ENCODE measurements around the gene FBXL5. TPM values are rescaled to one million over a fixed set of nuclear protein-coding genes. Genes with fewer than 3 reads are reported as not detected.
A peak's percentile ranks its signal among the peaks of the same experiment; 100 is the strongest.

FBXL5 gene
- total RNA-seq, 1 donor from 2014 or later, result 28.9 TPM

GRCh38 chr4:15673337-15673736 lies 18.2 kb upstream of the FBXL5 start:
- Mint-ChIP-seq H3K4me3 (ENCODE audit: low read depth) (no peak overlapping the region), H3K4me1 (ENCODE audit: low read depth) (peaks cover 30% of the 10 kb centered on the region), H3K36me3 (ENCODE audit: low read depth) (peaks cover 30% of the 10 kb centered on the region), H3K27me3 (ENCODE audit: low read depth) (no peaks in the 10 kb centered on the region), H3K27ac (no peak overlapping the region), H3K9me3 (no peaks in the 10 kb centered on the region)
- DNase-seq (ENCODE audit: low spot score), result no peak
- intact Hi-C loops (cut with micrococcal nuclease), result no loop called here

DNA sequence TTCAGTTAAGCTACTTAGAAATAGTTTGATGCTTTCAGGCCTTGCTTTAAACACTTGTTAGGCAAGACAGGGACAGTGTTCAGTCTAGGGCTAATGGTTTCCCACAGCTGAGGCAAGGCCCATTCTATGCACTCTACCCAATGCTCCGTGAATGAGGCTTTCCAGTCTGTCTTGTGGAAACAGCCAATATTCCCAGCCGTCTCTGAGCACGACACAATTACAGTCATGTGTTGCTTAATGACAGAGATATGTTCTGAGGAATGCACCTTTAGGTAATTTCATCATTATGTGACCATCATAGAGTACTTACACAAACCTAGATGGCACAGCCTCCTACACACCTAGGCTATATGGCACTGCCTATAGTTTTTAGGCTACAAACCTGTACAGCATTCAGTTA lies 16.9 kb upstream of the FBXL5 start:
- Mint-ChIP-seq H3K27ac (no peak overlapping the region), H3K4me3 (ENCODE audit: low read depth) (no peak overlapping the region), H3K27me3 (ENCODE audit: low read depth) (no peaks in the 10 kb centered on the region), H3K36me3 (ENCODE audit: low read depth) (peaks cover 38% of the 10 kb centered on the region), H3K9me3 (no peaks in the 10 kb centered on the region), H3K4me1 (ENCODE audit: low read depth) (peaks cover 26% of the 10 kb centered on the region)
- intact Hi-C loops (cut with micrococcal nuclease), result no loop called here
- no peak for DNase-seq (ENCODE audit: low spot score)

GRCh38 chr4:15670576-15670975 lies 15.4 kb upstream of the FBXL5 start:
- no peak for DNase-seq (ENCODE audit: low spot score)
- Mint-ChIP-seq H3K9me3 (no peaks in the 10 kb centered on the region), H3K36me3 (ENCODE audit: low read depth) (peaks cover 51% of the 10 kb centered on the region), H3K4me3 (ENCODE audit: low read depth) (no peak overlapping the region), H3K27me3 (ENCODE audit: low read depth) (no peaks in the 10 kb centered on the region), H3K4me1 (ENCODE audit: low read depth) (peaks cover 30% of the 10 kb centered on the region), H3K27ac (no peak overlapping the region)
- intact Hi-C loops (cut with micrococcal nuclease), result no loop called here

GRCh38 chr4:15668566-15669435 lies 13.6 kb upstream of the FBXL5 start:
- no peak for DNase-seq (ENCODE audit: low spot score)
- H3K9me3 Mint-ChIP-seq, result no peaks in the 10 kb centered on the region
- peaks cover 52% of the 10 kb centered on the region for H3K36me3 Mint-ChIP-seq (ENCODE audit: low read depth)
- H3K27ac Mint-ChIP-seq, result no peak overlapping the region
- H3K27me3 Mint-ChIP-seq (ENCODE audit: low read depth), result no peaks in the 10 kb centered on the region
- no peak overlapping the region for H3K4me3 Mint-ChIP-seq (ENCODE audit: low read depth)
- intact Hi-C loops (cut with micrococcal nuclease), result no loop called here
- H3K4me1 Mint-ChIP-seq (ENCODE audit: low read depth), result peaks cover 36% of the 10 kb centered on the region

DNA sequence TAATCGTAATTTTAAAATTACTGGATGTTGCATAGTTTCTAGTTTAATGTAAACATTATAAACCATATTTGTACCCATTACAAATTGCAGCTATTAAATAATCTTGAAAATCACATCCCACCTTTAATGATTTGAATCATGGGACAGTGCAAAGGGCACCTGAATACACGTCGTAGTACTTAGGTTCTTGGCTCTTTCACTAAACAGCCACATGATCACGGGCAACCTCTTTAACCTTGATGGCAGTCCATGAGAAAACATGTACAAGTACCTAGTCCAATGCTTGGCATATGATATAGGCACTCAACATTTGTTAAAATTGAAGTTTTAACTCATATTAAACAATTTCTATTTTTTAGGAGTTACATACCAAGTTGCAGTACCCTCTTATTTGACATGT lies 11.8 kb upstream of the FBXL5 start:
- no peaks in the 10 kb centered on the region for H3K27me3 Mint-ChIP-seq (ENCODE audit: low read depth)
- H3K4me3 Mint-ChIP-seq (ENCODE audit: low read depth), result no peak overlapping the region
- no peaks in the 10 kb centered on the region for H3K9me3 Mint-ChIP-seq
- no peak for DNase-seq (ENCODE audit: low spot score)
- intact Hi-C loops (cut with micrococcal nuclease), result no loop called here
- peaks cover 46% of the 10 kb centered on the region for H3K36me3 Mint-ChIP-seq (ENCODE audit: low read depth)
- H3K4me1 Mint-ChIP-seq (ENCODE audit: low read depth), result peaks cover 36% of the 10 kb centered on the region
- no peak overlapping the region for H3K27ac Mint-ChIP-seq

- Mint-ChIP-seq H3K9me3 (no peaks in the 10 kb centered on the region), H3K4me1 (ENCODE audit: low read depth) (peaks cover 29% of the 10 kb centered on the region), H3K4me3 (ENCODE audit: low read depth) (no peak overlapping the region), H3K36me3 (ENCODE audit: low read depth) (peaks cover 36% of the 10 kb centered on the region), H3K27ac (peak overlapping the region; percentile 11), H3K27me3 (ENCODE audit: low read depth) (no peaks in the 10 kb centered on the region)
- DNase-seq (ENCODE audit: low spot score), result no peak
- intact Hi-C loops (cut with micrococcal nuclease), result no loop called here
Measured at GRCh38 chr4:15665753-15666365, 10.7 kb upstream of the FBXL5 start.

GRCh38 chr4:15659768-15660570 lies 4.8 kb upstream of the FBXL5 start:
- Mint-ChIP-seq H3K36me3 (ENCODE audit: low read depth) (peaks cover 17% of the 10 kb centered on the region), H3K27me3 (ENCODE audit: low read depth) (no peaks in the 10 kb centered on the region), H3K9me3 (no peaks in the 10 kb centered on the region), H3K27ac (peak overlapping the region; percentile 42), H3K4me1 (ENCODE audit: low read depth) (peaks cover 23% of the 10 kb centered on the region), H3K4me3 (ENCODE audit: low read depth) (no peak overlapping the region)
- DNase-seq (ENCODE audit: low spot score), result no peak
- intact Hi-C loops (cut with micrococcal nuclease), result loop anchor here (5.0 to 10.0 kb wide), 2 partner anchors 137 to 565 kb away; partner anchors contain the start of gene TAPT1

DNA sequence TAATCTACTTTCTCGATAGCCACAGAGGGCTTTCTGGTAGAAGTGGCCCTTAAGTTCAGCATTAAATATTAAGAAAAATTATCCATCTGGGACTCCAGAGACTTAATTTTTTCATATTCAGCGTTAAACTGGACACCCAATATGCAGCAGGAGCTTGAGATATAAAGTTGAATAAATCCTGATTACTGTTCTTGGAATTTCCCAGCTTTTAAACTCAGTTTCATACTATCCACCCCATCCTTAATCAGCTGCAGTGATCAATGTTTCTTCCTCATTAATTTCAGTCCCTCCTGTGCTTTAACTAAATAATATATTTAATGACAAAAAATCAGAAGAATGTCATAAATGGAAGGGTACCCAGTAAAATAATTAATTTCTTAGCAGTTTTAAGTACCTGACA lies 3.6 kb upstream of the FBXL5 start:
- peaks cover 24% of the 10 kb centered on the region for H3K4me1 Mint-ChIP-seq (ENCODE audit: low read depth)
- no peaks in the 10 kb centered on the region for H3K27me3 Mint-ChIP-seq (ENCODE audit: low read depth)
- H3K36me3 Mint-ChIP-seq (ENCODE audit: low read depth), result peaks cover 21% of the 10 kb centered on the region
- no peak for DNase-seq (ENCODE audit: low spot score)
- intact Hi-C loops (cut with micrococcal nuclease), result loop anchor here (5.0 to 10.0 kb wide), 2 partner anchors 139 to 566 kb away; partner anchors contain the start of gene TAPT1
- H3K4me3 Mint-ChIP-seq (ENCODE audit: low read depth), result no peak overlapping the region
- H3K27ac Mint-ChIP-seq, result no peak overlapping the region
- no peaks in the 10 kb centered on the region for H3K9me3 Mint-ChIP-seq

GRCh38 chr4:15658136-15658770 lies 3.1 kb upstream of the FBXL5 start:
- intact Hi-C loops (cut with micrococcal nuclease), result loop anchor here (5.0 to 10.0 kb wide), 2 partner anchors 139 to 567 kb away; partner anchors contain the start of gene TAPT1
- Mint-ChIP-seq H3K9me3 (no peaks in the 10 kb centered on the region), H3K4me3 (ENCODE audit: low read depth) (no peak overlapping the region), H3K4me1 (ENCODE audit: low read depth) (peaks cover 29% of the 10 kb centered on the region), H3K27ac (no peak overlapping the region), H3K36me3 (ENCODE audit: low read depth) (peaks cover 21% of the 10 kb centered on the region), H3K27me3 (ENCODE audit: low read depth) (no peaks in the 10 kb centered on the region)
- DNase-seq (ENCODE audit: low spot score), result no peak

DNA sequence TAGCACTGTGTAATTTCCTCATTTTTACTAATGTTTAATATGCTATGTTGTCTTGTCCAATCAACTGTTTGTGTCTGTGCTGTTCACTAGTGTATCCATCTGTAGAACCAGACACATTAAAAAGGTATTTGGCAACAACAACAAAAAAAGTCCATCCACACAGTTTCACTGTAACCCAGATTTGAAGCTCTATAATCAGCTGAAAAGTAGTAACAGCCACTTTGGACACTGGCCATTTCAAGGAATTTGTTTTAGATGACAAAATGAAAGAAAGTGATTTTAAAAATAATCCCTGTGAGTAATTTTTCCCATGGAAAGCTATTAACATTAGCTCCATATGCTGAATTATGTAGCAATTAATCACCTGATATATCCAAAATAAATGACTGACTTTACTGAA lies 2.2 kb upstream of the FBXL5 start:
- intact Hi-C loops (cut with micrococcal nuclease), result loop anchor here (5.0 to 10.0 kb wide), 2 partner anchors 140 to 567 kb away; partner anchors contain the start of gene TAPT1
- H3K9me3 Mint-ChIP-seq, result no peaks in the 10 kb centered on the region
- no peak overlapping the region for H3K27ac Mint-ChIP-seq
- H3K4me1 Mint-ChIP-seq (ENCODE audit: low read depth), result peaks cover 37% of the 10 kb centered on the region
- no peak overlapping the region for H3K4me3 Mint-ChIP-seq (ENCODE audit: low read depth)
- DNase-seq (ENCODE audit: low spot score), result no peak
- no peaks in the 10 kb centered on the region for H3K27me3 Mint-ChIP-seq (ENCODE audit: low read depth)
- H3K36me3 Mint-ChIP-seq (ENCODE audit: low read depth), result peaks cover 21% of the 10 kb centered on the region

GRCh38 chr4:15656038-15656470 lies 897 bp upstream of the FBXL5 start:
- H3K4me1 Mint-ChIP-seq (ENCODE audit: low read depth), result peaks cover 47% of the 10 kb centered on the region
- intact Hi-C loops (cut with micrococcal nuclease), result loop anchor here (5.0 to 10.0 kb wide), 2 partner anchors 141 to 569 kb away; partner anchors contain the start of gene TAPT1
- DNase-seq (ENCODE audit: low spot score), result no peak
- H3K4me3 Mint-ChIP-seq (ENCODE audit: low read depth), result peak overlapping the region; percentile 87
- no peaks in the 10 kb centered on the region for H3K27me3 Mint-ChIP-seq (ENCODE audit: low read depth)
- peak overlapping the region; percentile 89 for H3K27ac Mint-ChIP-seq
- no peaks in the 10 kb centered on the region for H3K9me3 Mint-ChIP-seq
- peaks cover 24% of the 10 kb centered on the region for H3K36me3 Mint-ChIP-seq (ENCODE audit: low read depth)

DNA sequence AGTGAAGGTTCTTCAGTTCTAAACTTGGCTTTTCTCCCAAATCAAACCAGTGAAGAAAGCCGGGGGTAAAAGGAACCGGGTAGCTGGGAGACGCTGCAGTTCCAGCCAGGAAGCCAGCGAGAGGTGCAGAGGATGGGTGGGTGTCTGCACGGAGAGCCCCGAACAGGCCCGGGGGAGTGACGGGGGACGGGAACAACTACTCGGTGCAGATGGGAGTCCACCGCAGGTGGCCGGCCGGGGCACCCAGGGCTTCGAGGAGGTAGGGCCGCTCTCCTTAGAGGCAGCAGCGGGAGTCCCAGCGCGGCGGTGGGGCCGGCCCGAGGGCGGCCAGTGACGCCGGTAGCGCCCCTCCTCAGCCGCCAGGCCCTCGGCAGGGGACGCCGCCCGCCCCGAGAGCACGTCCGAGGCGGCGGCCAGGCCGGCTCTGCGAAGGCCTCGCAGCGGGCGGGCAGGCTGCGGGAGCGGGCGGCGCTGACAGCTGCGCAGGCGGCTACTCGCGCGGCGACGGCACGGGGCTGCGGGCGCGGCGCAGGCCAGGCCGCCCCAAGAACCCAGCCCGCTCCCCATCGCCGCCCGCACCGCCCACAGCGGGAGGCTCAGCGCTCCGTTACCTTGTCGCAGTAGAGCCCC lies 449 bp downstream of the FBXL5 start:
- H3K27ac Mint-ChIP-seq, result peak overlapping the region; percentile 94
- peaks cover 21% of the 10 kb centered on the region for H3K36me3 Mint-ChIP-seq (ENCODE audit: low read depth)
- H3K9me3 Mint-ChIP-seq, result no peaks in the 10 kb centered on the region
- H3K4me1 Mint-ChIP-seq (ENCODE audit: low read depth), result peaks cover 50% of the 10 kb centered on the region
- peak overlapping the region; percentile 93 for H3K4me3 Mint-ChIP-seq (ENCODE audit: low read depth)
- no peak for DNase-seq (ENCODE audit: low spot score)
- intact Hi-C loops (cut with micrococcal nuclease), result loop anchor here (1.0 to 10.0 kb wide), 7 partner anchors 27 to 652 kb away; partner anchors contain the start of genes CD38, CPEB2, FAM200B and TAPT1
- no peaks in the 10 kb centered on the region for H3K27me3 Mint-ChIP-seq (ENCODE audit: low read depth)

Data from activated T-helper 2 cell treated with anti-CD3 and anti-CD28 coated beads, Interferon-gamma antibody, Interleukin-2, Interleukin-4, amounts not matched to agents 10 μg/mL and 5 μg/mL and 100 μg/mL, durations not matched to agents 14 hours and 24 hours and 36 hours (primary cell).